SK-N-SH (cell line): ENCODE measurements around the gene AURKB. TPM values are rescaled to one million over a fixed set of nuclear protein-coding genes. Genes with fewer than 3 reads are reported as not detected.

Experiments
- CTCF ChIA-PET: fragments of 300-600, 350-600 bp; formaldehyde crosslinking; extraction: SDS; loops from one replicate; lab custom pipeline; 2021; lab: Yijun Ruan, JAX
- POLR2A ChIA-PET: fragments of 350-600 bp; sonication (Branson Sonifier 250); formaldehyde crosslinking; extraction: SDS; loops from one replicate; lab custom pipeline; 2020; ENCODE audit warnings: antibody characterized with exemption, inconsistent platforms; lab: Yijun Ruan, JAX
- DNase-seq: peaks from one replicate; pipeline ENCODE4 v3.0.0; 2012
- H2AFZ ChIP-seq: fragments of 200-600 bp; sonication (generic); 2 replicates; pipeline ENCODE4 v1.8.1; 2016; ENCODE audit warnings: antibody characterized with exemption, mild to moderate bottlenecking, low read depth
- H3F3A ChIP-seq: fragments of 200-600 bp; sonication (generic); replicated peaks from 2 replicates; pipeline ENCODE3; 2016; ENCODE audit warnings: antibody characterized with exemption, mild to moderate bottlenecking; ENCODE audit not compliant: insufficient read depth
- H3K27ac ChIP-seq, 2 experiments: fragments of 200-500 bp in 1 of 2; fragments of 200-600 bp in 1 of 2; sonication (Bioruptor generic) in 1 of 2; sonication (generic), shearing (Covaris generic) in 1 of 2; 2 replicates each; pipeline versions ENCODE4 v1.5.1 to v1.6.1; 2014 to 2016; ENCODE audit warnings: low read depth in 2 of 2, inconsistent platforms in 1 of 2, low read length in 1 of 2, mild to moderate bottlenecking in 1 of 2, mixed read lengths in 1 of 2
- H3K27me3 ChIP-seq: fragments of 200-600 bp; sonication (generic), shearing (Covaris generic); 2 replicates; pipeline ENCODE4 v1.6.1; 2016; ENCODE audit warnings: mixed run types; ENCODE audit not compliant: insufficient read depth
- H3K36me3 ChIP-seq, 2 experiments: fragments of 200-500 bp in 1 of 2; fragments of 200-600 bp in 1 of 2; sonication (Bioruptor generic) in 1 of 2; sonication (generic) in 1 of 2; replicated peaks in 1 of 2; 2 replicates each; pipeline versions ENCODE3 to v1.5.1; 2014 to 2016; ENCODE audit warnings: low read length in 1 of 2, mild to moderate bottlenecking in 1 of 2; ENCODE audit not compliant: insufficient read depth in 2 of 2, control insufficient read depth in 1 of 2
- H3K4me1 ChIP-seq, 2 experiments: fragments of 200-500 bp in 1 of 2; fragments of 200-600 bp in 1 of 2; sonication (Bioruptor generic) in 1 of 2; sonication (generic), shearing (Covaris generic) in 1 of 2; 2 replicates each; pipeline versions ENCODE4 v1.5.1 to v1.6.1; 2014 to 2016; ENCODE audit warnings: low read depth in 1 of 2, low read length in 1 of 2, mixed run types in 1 of 2; ENCODE audit not compliant: insufficient read depth in 2 of 2, control insufficient read depth in 1 of 2
- H3K4me2 ChIP-seq: fragments of 200-600 bp; sonication (generic), shearing (Covaris generic); 2 replicates; pipeline ENCODE4 v1.6.1; 2017; ENCODE audit warnings: mixed run types
- H3K4me3 ChIP-seq, 2 experiments: fragments of 200-500 bp in 1 of 2; fragments of 200-600 bp in 1 of 2; sonication (Bioruptor generic) in 1 of 2; sonication (generic), shearing (Covaris generic) in 1 of 2; 2 replicates each; pipeline versions ENCODE4 v1.5.1 to v1.8.1; 2014 to 2016; ENCODE audit warnings: low read depth in 2 of 2, inconsistent platforms in 1 of 2, low read length in 1 of 2, mild to moderate bottlenecking in 1 of 2, mixed read lengths in 1 of 2, moderate library complexity in 1 of 2
- H3K79me2 ChIP-seq: fragments of 200-600 bp; sonication (generic); 2 replicates; pipeline ENCODE4 v1.8.1; 2017; ENCODE audit warnings: mild to moderate bottlenecking; ENCODE audit not compliant: insufficient read depth
- H3K9ac ChIP-seq: fragments of 200-600 bp; sonication (generic); 2 replicates; pipeline ENCODE4 v1.6.1; 2017; ENCODE audit warnings: mixed run types
- H3K9me2 ChIP-seq: fragments of 200-600 bp; sonication (generic); 2 replicates; pipeline ENCODE4 v1.6.1; 2017; ENCODE audit warnings: mixed run types
- H3K9me3 ChIP-seq: fragments of 200-600 bp; sonication (generic); 2 replicates; pipeline ENCODE4 v1.6.1; 2017; ENCODE audit warnings: mixed run types, mild to moderate bottlenecking, moderate library complexity
- H4K20me1 ChIP-seq: fragments of 200-600 bp; sonication (generic); 2 replicates; pipeline ENCODE4 v1.6.1; 2017; ENCODE audit warnings: mild to moderate bottlenecking, mixed run types; ENCODE audit not compliant: insufficient read depth
- ELF1 ChIP-seq: IDR thresholded peaks from 2 replicates; pipeline ENCODE4 v1.4.0; 2012
- GABPA ChIP-seq: IDR thresholded peaks from 2 replicates; pipeline ENCODE4 v1.4.0; 2012; ENCODE audit warnings: low read depth, mild to moderate bottlenecking
- GATA2 ChIP-seq: sonication (generic); formaldehyde crosslinking; IDR thresholded peaks from 2 replicates; pipeline ENCODE4 v1.5.0; 2020; ENCODE audit warnings: mild to moderate bottlenecking, missing genetic modification reagents
- NRF1 ChIP-seq: IDR thresholded peaks from 2 replicates; pipeline ENCODE4 v1.6.1; 2012; ENCODE audit warnings: low read depth, mild to moderate bottlenecking, low read length
- POLR2AphosphoS5 ChIP-seq: IDR thresholded peaks from 2 replicates; pipeline ENCODE4 v1.6.1; 2012; ENCODE audit warnings: low read depth, low read length
- SIN3A ChIP-seq: IDR thresholded peaks from 2 replicates; pipeline ENCODE4 v1.6.1; 2012; ENCODE audit warnings: low read depth, mild to moderate bottlenecking, low read length, moderate library complexity, borderline replicate concordance
- TEAD4 ChIP-seq: IDR thresholded peaks from 2 replicates; pipeline ENCODE4 v1.4.0; 2012; ENCODE audit warnings: mild to moderate bottlenecking, borderline replicate concordance; ENCODE audit not compliant: insufficient read depth
- YY1 ChIP-seq: IDR thresholded peaks from 2 replicates; pipeline ENCODE4 v1.4.0; 2012; ENCODE audit warnings: low read depth, mild to moderate bottlenecking
- WGBS: methylation state at CpG from one replicate; pipeline ENCODE4 v1.1.6; 2017; ENCODE audit warnings: low lambda C conversion rate; 5-methylcytosine and 5-hydroxymethylcytosine counted together
- polyA plus RNA-seq, 3 experiments: library from polyadenylated mRNA; depleted of rRNA; stranded (reverse); fragments of >200 nt; gene quantifications; 2 replicates each; pipeline ENCODE4 v1.2.3, GENCODE V29; 2012
- TF ChIP-seq, protein P1 (sequence below): IDR thresholded peaks from 2 replicates; pipeline ENCODE4 v1.6.1; 2012; ENCODE audit warnings: mild to moderate bottlenecking, low read depth, low read length, moderate library complexity

Gene AURKB
- polyA plus RNA-seq, 1 of the 3 experiments (the other 2 are of a cell fraction), result 43.9 TPM

DNA sequence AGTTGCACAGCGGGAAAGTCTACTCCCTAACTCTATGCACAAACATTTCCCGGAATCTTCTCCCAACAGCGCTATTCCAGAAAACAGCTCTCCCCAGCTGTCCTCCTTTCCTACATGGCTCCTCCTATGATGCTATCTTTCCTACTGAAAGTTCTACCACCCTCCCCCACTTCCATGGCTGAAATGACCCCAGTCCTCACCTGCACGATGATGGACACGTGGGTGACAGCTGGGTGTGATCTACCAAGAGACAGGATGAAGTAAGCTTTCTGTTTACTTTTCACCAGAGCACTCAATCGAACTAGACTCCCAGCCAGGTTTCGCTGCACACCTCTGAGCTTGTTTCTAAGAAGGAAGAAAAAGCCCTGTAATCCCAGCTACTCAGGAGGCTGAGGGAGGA, 26.8 kb upstream of the AURKB start (continued):
- TF ChIP-seq, protein P1, sequence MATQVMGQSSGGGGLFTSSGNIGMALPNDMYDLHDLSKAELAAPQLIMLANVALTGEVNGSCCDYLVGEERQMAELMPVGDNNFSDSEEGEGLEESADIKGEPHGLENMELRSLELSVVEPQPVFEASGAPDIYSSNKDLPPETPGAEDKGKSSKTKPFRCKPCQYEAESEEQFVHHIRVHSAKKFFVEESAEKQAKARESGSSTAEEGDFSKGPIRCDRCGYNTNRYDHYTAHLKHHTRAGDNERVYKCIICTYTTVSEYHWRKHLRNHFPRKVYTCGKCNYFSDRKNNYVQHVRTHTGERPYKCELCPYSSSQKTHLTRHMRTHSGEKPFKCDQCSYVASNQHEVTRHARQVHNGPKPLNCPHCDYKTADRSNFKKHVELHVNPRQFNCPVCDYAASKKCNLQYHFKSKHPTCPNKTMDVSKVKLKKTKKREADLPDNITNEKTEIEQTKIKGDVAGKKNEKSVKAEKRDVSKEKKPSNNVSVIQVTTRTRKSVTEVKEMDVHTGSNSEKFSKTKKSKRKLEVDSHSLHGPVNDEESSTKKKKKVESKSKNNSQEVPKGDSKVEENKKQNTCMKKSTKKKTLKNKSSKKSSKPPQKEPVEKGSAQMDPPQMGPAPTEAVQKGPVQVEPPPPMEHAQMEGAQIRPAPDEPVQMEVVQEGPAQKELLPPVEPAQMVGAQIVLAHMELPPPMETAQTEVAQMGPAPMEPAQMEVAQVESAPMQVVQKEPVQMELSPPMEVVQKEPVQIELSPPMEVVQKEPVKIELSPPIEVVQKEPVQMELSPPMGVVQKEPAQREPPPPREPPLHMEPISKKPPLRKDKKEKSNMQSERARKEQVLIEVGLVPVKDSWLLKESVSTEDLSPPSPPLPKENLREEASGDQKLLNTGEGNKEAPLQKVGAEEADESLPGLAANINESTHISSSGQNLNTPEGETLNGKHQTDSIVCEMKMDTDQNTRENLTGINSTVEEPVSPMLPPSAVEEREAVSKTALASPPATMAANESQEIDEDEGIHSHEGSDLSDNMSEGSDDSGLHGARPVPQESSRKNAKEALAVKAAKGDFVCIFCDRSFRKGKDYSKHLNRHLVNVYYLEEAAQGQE, result no peak
- TF ChIP-seq NRF1 (no peak), ELF1 (no peak)
- TF ChIP-seq, all 33 proteins: peak for 0

DNA sequence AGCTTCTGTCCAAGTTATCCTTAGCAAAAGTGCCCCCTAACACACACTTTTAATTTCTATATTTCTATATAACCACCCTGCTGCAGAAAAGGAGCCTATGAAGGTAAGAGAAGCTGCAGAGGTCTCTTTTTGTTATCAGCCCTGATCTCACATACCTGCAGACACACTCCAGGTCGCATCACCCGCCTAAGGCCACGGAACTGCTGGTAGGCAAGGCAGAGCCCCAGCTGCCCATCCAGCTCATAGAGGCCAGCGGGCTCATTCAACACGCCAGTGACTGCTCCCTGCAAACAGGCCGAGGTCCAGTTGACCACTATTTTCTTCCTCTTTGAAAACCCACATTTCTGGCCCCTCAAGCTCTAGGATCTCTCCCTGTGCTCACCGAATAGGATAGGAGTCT, 25.3 kb upstream of the AURKB start:
- no peak for DNase-seq
- TF ChIP-seq GABPA, result no peak
- 94% methylated on average over 7 of the region's 7 CpGs for WGBS
- Histone ChIP-seq H3K9me2 (no peaks in the 10 kb centered on the region), H3K4me1 (no peaks in the 10 kb centered on the region), H3K9ac (no peak overlapping the region), H3K36me3 (peaks cover 5 to 48% of the 10 kb centered on the region in 2 experiments), H3K9me3 (no peaks in the 10 kb centered on the region), H3K79me2 (no peaks in the 10 kb centered on the region), H3K4me2 (no peak overlapping the region), H3K27ac (no peak overlapping the region), H3K4me3 (no peak overlapping the region), H3K27me3 (no peaks in the 10 kb centered on the region), H3F3A (no peaks in the 10 kb centered on the region), H2AFZ (no peak overlapping the region), H4K20me1 (no peaks in the 10 kb centered on the region)
- POLR2A ChIA-PET, result interaction anchor here (0.6 to 1.3 kb wide), 3 partner anchors 9 to 521 kb away, joined by 3 to 4 read pairs (median 3); partner anchors contain the start of gene CTC1
- CTCF ChIA-PET, result interaction anchor here (0.9 kb wide), 1 partner anchor 65 kb away, joined by 3 read pairs; no protein-coding TSS in a partner anchor

DNA sequence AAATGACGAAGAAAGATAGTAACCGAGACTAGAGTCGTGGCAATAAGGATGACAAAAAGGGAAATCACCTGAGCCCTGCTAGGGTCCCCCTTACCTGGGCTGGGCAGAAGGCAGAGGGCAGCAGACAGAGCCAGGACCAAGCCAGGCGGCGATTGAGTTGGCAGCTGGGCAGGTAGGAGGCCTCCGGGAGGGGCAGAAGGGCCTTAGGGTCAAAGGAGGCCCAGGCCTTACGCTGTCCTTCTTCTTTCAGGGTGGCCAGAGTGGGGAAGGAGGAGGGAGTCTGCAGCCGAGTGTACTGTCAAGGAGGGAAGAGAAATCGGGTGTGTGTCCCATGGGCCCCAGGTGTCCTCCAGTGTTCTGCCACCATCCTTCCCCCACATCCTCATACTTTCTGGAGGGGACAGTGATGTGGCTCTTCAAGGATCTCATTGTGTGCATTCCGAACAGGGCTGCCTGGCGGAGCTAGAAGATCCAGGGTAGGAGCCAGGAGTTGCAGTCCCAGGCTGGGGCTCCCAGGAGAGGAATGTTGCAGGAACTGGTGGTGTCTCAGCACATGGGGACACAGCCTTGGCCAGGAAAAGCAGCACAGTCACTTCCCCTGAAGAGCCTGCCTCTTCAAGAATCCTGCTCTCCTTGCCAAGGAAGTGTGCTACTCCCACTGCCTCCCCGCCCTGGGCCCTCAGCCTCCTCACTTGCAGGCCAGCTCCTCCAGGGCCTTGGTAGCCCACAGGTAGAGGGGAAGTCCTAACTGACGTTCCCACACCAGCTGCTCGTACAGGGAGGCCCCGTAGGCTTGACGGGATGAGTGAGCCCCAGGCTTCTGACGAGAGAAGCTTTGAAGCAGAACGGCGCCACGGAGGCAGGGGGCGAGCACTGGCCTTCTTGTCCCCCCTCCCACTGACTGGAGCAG, 24.2 kb upstream of the AURKB start:
- 92% methylated on average over 15 of the region's 21 CpGs for WGBS
- Histone ChIP-seq H3K27me3 (no peaks in the 10 kb centered on the region), H2AFZ (no peak overlapping the region)
- DNase-seq, result no peak
- TF ChIP-seq SIN3A (no peak), TEAD4 (no peak), POLR2AphosphoS5 (no peak), YY1 (no peak), GATA2 (CRISPR knock-in tag) (no peak)
- TF ChIP-seq, all 33 proteins: peak for 0
- no peaks in the 10 kb centered on the region for H3K4me1 ChIP-seq
- no peaks in the 10 kb centered on the region for H3F3A ChIP-seq
- no peak overlapping the region for H3K27ac ChIP-seq
- no peaks in the 10 kb centered on the region for H3K79me2 ChIP-seq
- H3K9me2 ChIP-seq, result no peaks in the 10 kb centered on the region
- ChIA-PET CTCF (no interaction called here), POLR2A (interaction anchor here (1.3 kb wide), 1 partner anchor 8 kb away, joined by 3 read pairs; no protein-coding TSS in a partner anchor)
- H3K4me3 ChIP-seq, result no peak overlapping the region
- no peaks in the 10 kb centered on the region for H3K9me3 ChIP-seq
- no peak overlapping the region for H3K9ac ChIP-seq
- no peaks in the 10 kb centered on the region for H4K20me1 ChIP-seq
- H3K4me2 ChIP-seq, result no peak overlapping the region
- H3K36me3 ChIP-seq, result peaks cover 9 to 58% of the 10 kb centered on the region in 2 experiments
